DOHH2 (cell line): ENCODE results near the gene CLDN7.

Experiments used
- H3F3A ChIP-seq: fragments of 200-600 bp; sonication (generic), shearing (Covaris generic); 2 replicates; pipeline ENCODE4 v1.6.0; 2016; ENCODE audit warnings: antibody characterized with exemption, mild to moderate bottlenecking; ENCODE audit not compliant: control insufficient read depth, insufficient read depth
- H3K27ac ChIP-seq: fragments of 200-600 bp; sonication (generic); 2 replicates; pipeline ENCODE4 v1.5.1; 2014; ENCODE audit warnings: low read depth, mild to moderate bottlenecking, low read length, moderate library complexity
- H3K27me3 ChIP-seq: fragments of 200-600 bp; sonication (generic); 2 replicates; pipeline ENCODE4 v1.6.1; 2014; ENCODE audit warnings: mild to moderate bottlenecking, low read length, mixed read lengths; ENCODE audit not compliant: control insufficient read depth
- H3K36me3 ChIP-seq: fragments of 200-600 bp; sonication (generic); 2 replicates; pipeline ENCODE4 v1.6.1; 2014; ENCODE audit warnings: mild to moderate bottlenecking, low read length, moderate library complexity, mixed read lengths; ENCODE audit not compliant: control insufficient read depth
- H3K4me1 ChIP-seq: fragments of 200-600 bp; sonication (generic); 2 replicates; pipeline ENCODE4 v1.6.1; 2014; ENCODE audit warnings: mild to moderate bottlenecking, low read length, mixed read lengths; ENCODE audit not compliant: control insufficient read depth
- H3K4me2 ChIP-seq: fragments of 200-600 bp; sonication (generic); 2 replicates; pipeline ENCODE4 v1.6.0; 2014; ENCODE audit warnings: mild to moderate bottlenecking, low read length, moderate library complexity
- H3K4me3 ChIP-seq: fragments of 200-600 bp; sonication (generic); 2 replicates; pipeline ENCODE4 v1.5.1; 2014; ENCODE audit warnings: mild to moderate bottlenecking, low read length, mixed read lengths
- H3K79me2 ChIP-seq: fragments of 200-600 bp; sonication (generic); 2 replicates; pipeline ENCODE4 v1.6.1; 2014; ENCODE audit warnings: mild to moderate bottlenecking, low read length, mixed read lengths; ENCODE audit not compliant: control insufficient read depth
- H3K9me2 ChIP-seq: fragments of 200-600 bp; sonication (generic); replicated peaks from 2 replicates; pipeline ENCODE4 v1.6.1; 2014; ENCODE audit warnings: mild to moderate bottlenecking, low read length, mixed read lengths; ENCODE audit not compliant: control insufficient read depth
- H3K9me3 ChIP-seq: fragments of 200-600 bp; sonication (generic); 2 replicates; pipeline ENCODE4 v1.6.1; 2014; ENCODE audit warnings: antibody characterized with exemption, low read length, mixed read lengths; ENCODE audit not compliant: control insufficient read depth, insufficient read depth
- H4K20me1 ChIP-seq: fragments of 200-600 bp; sonication (generic); 2 replicates; pipeline ENCODE4 v1.6.0; 2014; ENCODE audit warnings: low read depth, mild to moderate bottlenecking, antibody characterized with exemption, low read length, moderate library complexity; ENCODE audit not compliant: control insufficient read depth, insufficient read depth
- EZH2phosphoT487 ChIP-seq: fragments of 200-600 bp; sonication (generic); IDR thresholded peaks from 2 replicates; pipeline ENCODE4 v1.6.1; 2017; ENCODE audit warnings: borderline replicate concordance, mild to moderate bottlenecking, antibody characterized with exemption, low read length, moderate library complexity, mixed read lengths
- TF ChIP-seq, protein P1 (sequence below): fragments of 200-600 bp; sonication (generic); IDR thresholded peaks from one replicate; pipeline ENCODE4 v1.5.1; 2014; ENCODE audit warnings: antibody characterized with exemption, mild to moderate bottlenecking, low read depth, low read length; ENCODE audit not compliant: poor library complexity, severe bottlenecking

Gene CLDN7

DNA sequence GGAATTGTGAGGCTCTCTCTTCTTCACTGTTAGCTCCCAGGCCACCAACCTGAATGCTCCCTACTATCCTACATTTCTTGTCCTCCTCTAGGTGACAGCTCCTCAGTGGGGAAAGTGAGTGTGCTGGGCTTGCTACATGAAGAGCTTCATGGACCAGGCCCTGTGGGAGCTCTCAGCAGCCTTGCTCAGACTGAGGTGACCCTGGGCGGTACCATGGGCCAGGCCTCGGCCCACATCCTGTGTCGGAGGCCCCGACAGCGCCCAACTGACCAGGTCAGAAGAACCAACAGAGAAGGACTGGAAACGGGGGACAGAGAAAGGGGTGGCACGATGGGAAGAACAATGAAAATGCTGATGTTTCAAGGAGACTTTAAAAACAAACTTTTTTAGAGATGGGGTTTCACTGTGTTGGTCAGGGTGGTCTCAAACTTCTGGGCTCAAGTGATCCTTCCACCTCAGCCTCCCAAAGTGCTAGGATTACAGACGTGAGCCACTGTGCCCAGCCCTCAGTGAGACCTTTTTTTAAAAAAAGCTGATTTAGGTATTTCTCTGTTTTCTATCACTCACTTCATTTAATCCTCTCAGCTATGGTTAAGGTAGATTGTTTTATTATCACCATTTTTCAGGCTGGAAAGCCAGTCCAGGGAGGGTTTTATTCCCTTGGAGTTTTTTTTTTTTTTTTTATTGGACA, 5.4 kb downstream of the CLDN7 start:
- no peak for TF ChIP-seq EZH2phosphoT487
- TF ChIP-seq, protein P1, sequence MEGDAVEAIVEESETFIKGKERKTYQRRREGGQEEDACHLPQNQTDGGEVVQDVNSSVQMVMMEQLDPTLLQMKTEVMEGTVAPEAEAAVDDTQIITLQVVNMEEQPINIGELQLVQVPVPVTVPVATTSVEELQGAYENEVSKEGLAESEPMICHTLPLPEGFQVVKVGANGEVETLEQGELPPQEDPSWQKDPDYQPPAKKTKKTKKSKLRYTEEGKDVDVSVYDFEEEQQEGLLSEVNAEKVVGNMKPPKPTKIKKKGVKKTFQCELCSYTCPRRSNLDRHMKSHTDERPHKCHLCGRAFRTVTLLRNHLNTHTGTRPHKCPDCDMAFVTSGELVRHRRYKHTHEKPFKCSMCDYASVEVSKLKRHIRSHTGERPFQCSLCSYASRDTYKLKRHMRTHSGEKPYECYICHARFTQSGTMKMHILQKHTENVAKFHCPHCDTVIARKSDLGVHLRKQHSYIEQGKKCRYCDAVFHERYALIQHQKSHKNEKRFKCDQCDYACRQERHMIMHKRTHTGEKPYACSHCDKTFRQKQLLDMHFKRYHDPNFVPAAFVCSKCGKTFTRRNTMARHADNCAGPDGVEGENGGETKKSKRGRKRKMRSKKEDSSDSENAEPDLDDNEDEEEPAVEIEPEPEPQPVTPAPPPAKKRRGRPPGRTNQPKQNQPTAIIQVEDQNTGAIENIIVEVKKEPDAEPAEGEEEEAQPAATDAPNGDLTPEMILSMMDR: no peak
- H3K9me3 ChIP-seq: no peaks in the 10 kb centered on the region
- H4K20me1 ChIP-seq: no peaks in the 10 kb centered on the region
- H3K27ac ChIP-seq: no peak overlapping the region
- H3K4me2 ChIP-seq: no peak overlapping the region
- H3K36me3 ChIP-seq: peaks cover 54% of the 10 kb centered on the region
- H3K4me3 ChIP-seq: no peak overlapping the region
- H3K9me2 ChIP-seq: no peaks in the 10 kb centered on the region
- H3F3A ChIP-seq: peaks cover 6% of the 10 kb centered on the region; the same call in 1 of the 2 replicates
- H3K4me1 ChIP-seq: peaks cover 19% of the 10 kb centered on the region
- H3K27me3 ChIP-seq: peaks cover 14% of the 10 kb centered on the region
- H3K79me2 ChIP-seq: peaks cover 18% of the 10 kb centered on the region

DNA sequence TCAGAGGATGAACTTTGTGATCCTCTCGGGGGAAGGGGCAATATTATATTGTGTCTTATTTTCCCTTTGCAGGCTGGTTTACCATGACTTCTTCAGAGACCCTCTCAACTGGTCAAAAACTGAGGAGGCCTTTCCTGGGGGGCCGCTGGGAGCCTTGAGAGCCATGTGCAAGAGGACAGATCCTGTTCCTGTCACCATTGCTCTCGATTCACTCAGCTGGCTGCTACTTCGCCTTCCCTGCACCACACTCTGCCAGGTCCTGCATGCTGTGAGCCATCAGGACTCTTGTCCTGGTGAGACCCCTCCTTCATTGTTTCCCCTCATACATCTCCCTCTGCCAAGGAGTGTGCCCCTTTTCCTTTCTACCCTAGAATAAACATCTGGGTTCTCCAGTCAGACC, 7.8 kb downstream of the CLDN7 start:
- no peaks in the 10 kb centered on the region for H3K9me2 ChIP-seq
- no peak for TF ChIP-seq EZH2phosphoT487
- H3K4me2 ChIP-seq: no peak overlapping the region
- H3K27me3 ChIP-seq: no peaks in the 10 kb centered on the region
- H3K4me1 ChIP-seq: peaks cover 16% of the 10 kb centered on the region
- no peak overlapping the region for H3K27ac ChIP-seq
- no peaks in the 10 kb centered on the region for H3K9me3 ChIP-seq
- H4K20me1 ChIP-seq: 0 out of 2 replicates have a peak, but pooled peaks cover 6% of the 10 kb centered on the region
- H3K36me3 ChIP-seq: peaks cover 65% of the 10 kb centered on the region
- peaks cover 2% of the 10 kb centered on the region; the same call in 1 of the 2 replicates for H3F3A ChIP-seq
- H3K4me3 ChIP-seq: no peak overlapping the region
- peaks cover 39% of the 10 kb centered on the region for H3K79me2 ChIP-seq

DNA sequence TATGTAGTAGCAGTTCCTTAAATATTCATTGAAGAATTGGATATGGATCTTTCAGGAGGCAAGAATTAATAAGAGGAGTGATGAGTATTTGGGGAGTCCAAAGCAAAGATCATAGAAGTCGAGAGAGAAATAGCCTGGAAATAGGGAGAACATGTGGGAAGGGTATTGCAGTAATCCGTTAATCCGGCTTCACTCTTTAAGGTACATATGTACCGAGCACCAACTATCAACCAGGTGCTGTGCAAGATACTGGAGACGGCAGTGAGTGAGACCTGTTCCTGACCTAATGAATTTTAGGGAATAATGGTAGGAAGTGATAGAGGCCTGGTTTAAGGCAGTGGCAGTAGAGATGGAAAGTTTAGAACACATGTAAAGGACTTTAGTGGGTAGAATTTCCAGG, 9.2 kb downstream of the CLDN7 start:
- no peaks in the 10 kb centered on the region for H3K9me3 ChIP-seq
- H3K27me3 ChIP-seq: no peaks in the 10 kb centered on the region
- no peak for TF ChIP-seq EZH2phosphoT487
- TF ChIP-seq, protein P1: no peak
- peaks cover 62% of the 10 kb centered on the region for H3K36me3 ChIP-seq
- H4K20me1 ChIP-seq: peaks cover 13% of the 10 kb centered on the region; the same call in 1 of the 2 replicates
- no peaks in the 10 kb centered on the region for H3F3A ChIP-seq
- peak overlapping the region; percentile 77 for H3K4me2 ChIP-seq
- peak overlapping the region; percentile 83; the same call in 1 of the 2 replicates for H3K27ac ChIP-seq
- no peaks in the 10 kb centered on the region for H3K9me2 ChIP-seq
- H3K79me2 ChIP-seq: peaks cover 54% of the 10 kb centered on the region
- peaks cover 25% of the 10 kb centered on the region for H3K4me1 ChIP-seq
- peak overlapping the region; percentile 88 for H3K4me3 ChIP-seq
